ENCODE results near the gene PRG3. TPM values are rescaled to one million over a fixed set of nuclear protein-coding genes. Genes with fewer than 3 reads are reported as not detected.

The PRG3 gene
- total and polyA plus RNA-seq, 2 of the 13 experiments (the other 11 are each of a cell fraction or from before 2014, with no cell fraction given): not detected

DNA sequence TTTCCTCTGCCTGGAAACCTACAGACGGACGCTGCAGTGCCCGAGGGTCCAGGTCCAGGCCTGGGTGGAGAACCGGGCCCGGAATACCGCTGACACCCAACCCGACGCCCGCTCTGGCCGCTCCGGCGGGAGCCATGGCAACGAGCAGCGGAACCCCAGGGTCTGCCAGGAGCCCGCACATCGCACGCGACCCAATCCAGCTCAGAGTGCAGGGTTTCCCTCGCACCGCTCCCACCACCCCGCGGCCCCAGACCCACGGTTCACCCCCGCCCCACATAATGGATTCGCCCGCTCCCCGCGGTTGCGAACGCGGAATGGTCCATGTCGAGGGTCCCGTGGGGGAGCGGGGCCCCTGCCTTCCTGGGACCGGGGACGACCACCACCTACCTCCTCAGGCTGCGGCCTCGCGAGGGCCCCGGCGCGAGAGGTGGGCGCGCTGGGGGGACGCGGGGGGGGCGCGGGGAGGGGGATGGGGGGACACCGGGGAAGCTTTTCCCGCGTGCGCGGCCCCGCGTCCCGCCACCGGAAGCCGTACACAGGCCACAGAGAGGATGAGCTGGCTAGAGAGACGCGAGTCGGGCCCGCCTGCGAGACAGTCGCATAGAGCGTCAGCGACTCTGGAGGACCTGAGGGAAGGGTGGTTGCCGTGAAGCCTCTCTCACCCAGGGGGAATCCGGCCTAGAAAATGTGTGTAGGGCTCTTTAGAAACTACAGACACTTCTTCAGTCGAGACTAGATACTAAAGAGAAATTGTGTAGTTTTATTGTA, 45.4 kb downstream of the PRG3 start, which contains the start of gene SSRP1 (continued):
- TF ChIP-seq, protein P1, sequence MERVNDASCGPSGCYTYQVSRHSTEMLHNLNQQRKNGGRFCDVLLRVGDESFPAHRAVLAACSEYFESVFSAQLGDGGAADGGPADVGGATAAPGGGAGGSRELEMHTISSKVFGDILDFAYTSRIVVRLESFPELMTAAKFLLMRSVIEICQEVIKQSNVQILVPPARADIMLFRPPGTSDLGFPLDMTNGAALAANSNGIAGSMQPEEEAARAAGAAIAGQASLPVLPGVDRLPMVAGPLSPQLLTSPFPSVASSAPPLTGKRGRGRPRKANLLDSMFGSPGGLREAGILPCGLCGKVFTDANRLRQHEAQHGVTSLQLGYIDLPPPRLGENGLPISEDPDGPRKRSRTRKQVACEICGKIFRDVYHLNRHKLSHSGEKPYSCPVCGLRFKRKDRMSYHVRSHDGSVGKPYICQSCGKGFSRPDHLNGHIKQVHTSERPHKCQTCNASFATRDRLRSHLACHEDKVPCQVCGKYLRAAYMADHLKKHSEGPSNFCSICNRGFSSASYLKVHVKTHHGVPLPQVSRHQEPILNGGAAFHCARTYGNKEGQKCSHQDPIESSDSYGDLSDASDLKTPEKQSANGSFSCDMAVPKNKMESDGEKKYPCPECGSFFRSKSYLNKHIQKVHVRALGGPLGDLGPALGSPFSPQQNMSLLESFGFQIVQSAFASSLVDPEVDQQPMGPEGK (CRISPR knock-in tag; IDR thresholded peaks at IDR 0.05): peak; percentile 58
- peak; percentile 80 for TF ChIP-seq BHLHE40 (IDR thresholded peaks at IDR 0.05; ENCODE audit: low read length)
- TF ChIP-seq ZSCAN20 (CRISPR knock-in tag; IDR thresholded peaks at IDR 0.05; ENCODE audit: borderline replicate concordance): no peak
- TF ChIP-seq, protein P2, sequence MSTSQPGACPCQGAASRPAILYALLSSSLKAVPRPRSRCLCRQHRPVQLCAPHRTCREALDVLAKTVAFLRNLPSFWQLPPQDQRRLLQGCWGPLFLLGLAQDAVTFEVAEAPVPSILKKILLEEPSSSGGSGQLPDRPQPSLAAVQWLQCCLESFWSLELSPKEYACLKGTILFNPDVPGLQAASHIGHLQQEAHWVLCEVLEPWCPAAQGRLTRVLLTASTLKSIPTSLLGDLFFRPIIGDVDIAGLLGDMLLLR (CRISPR knock-in tag; IDR thresholded peaks at IDR 0.05): no peak
- TF ChIP-seq ZFP36L2 (CRISPR knock-in tag; IDR thresholded peaks at IDR 0.05): no peak
- TF ChIP-seq, protein P3, sequence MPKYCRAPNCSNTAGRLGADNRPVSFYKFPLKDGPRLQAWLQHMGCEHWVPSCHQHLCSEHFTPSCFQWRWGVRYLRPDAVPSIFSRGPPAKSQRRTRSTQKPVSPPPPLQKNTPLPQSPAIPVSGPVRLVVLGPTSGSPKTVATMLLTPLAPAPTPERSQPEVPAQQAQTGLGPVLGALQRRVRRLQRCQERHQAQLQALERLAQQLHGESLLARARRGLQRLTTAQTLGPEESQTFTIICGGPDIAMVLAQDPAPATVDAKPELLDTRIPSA (CRISPR knock-in tag; IDR thresholded peaks at IDR 0.05; ENCODE audit: borderline replicate concordance): 0 out of 2 replicates have a peak, but pooled peaks have one; percentile 21
- TF ChIP-seq ZSCAN22 (CRISPR knock-in tag; IDR thresholded peaks at IDR 0.05): no peak
- TF ChIP-seq JDP2 (CRISPR knock-in tag; IDR thresholded peaks at IDR 0.05; ENCODE audit: borderline replicate concordance): no peak
- TF ChIP-seq, protein P4, sequence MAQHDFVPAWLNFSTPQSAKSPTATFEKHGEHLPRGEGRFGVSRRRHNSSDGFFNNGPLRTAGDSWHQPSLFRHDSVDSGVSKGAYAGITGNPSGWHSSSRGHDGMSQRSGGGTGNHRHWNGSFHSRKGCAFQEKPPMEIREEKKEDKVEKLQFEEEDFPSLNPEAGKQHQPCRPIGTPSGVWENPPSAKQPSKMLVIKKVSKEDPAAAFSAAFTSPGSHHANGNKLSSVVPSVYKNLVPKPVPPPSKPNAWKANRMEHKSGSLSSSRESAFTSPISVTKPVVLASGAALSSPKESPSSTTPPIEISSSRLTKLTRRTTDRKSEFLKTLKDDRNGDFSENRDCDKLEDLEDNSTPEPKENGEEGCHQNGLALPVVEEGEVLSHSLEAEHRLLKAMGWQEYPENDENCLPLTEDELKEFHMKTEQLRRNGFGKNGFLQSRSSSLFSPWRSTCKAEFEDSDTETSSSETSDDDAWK (CRISPR knock-in tag; IDR thresholded peaks at IDR 0.05): no peak
- TF ChIP-seq PRMT3 (CRISPR knock-in tag; IDR thresholded peaks at IDR 0.05; ENCODE audit: borderline replicate concordance, low read depth): no peak
- TF ChIP-seq GZF1 (CRISPR knock-in tag; IDR thresholded peaks at IDR 0.05): no peak
- no peak for TF ChIP-seq PAWR (CRISPR knock-in tag; IDR thresholded peaks at IDR 0.05; ENCODE audit: borderline replicate concordance)
- TF ChIP-seq, protein P5, sequence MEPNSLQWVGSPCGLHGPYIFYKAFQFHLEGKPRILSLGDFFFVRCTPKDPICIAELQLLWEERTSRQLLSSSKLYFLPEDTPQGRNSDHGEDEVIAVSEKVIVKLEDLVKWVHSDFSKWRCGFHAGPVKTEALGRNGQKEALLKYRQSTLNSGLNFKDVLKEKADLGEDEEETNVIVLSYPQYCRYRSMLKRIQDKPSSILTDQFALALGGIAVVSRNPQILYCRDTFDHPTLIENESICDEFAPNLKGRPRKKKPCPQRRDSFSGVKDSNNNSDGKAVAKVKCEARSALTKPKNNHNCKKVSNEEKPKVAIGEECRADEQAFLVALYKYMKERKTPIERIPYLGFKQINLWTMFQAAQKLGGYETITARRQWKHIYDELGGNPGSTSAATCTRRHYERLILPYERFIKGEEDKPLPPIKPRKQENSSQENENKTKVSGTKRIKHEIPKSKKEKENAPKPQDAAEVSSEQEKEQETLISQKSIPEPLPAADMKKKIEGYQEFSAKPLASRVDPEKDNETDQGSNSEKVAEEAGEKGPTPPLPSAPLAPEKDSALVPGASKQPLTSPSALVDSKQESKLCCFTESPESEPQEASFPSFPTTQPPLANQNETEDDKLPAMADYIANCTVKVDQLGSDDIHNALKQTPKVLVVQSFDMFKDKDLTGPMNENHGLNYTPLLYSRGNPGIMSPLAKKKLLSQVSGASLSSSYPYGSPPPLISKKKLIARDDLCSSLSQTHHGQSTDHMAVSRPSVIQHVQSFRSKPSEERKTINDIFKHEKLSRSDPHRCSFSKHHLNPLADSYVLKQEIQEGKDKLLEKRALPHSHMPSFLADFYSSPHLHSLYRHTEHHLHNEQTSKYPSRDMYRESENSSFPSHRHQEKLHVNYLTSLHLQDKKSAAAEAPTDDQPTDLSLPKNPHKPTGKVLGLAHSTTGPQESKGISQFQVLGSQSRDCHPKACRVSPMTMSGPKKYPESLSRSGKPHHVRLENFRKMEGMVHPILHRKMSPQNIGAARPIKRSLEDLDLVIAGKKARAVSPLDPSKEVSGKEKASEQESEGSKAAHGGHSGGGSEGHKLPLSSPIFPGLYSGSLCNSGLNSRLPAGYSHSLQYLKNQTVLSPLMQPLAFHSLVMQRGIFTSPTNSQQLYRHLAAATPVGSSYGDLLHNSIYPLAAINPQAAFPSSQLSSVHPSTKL (CRISPR knock-in tag; IDR thresholded peaks at IDR 0.05): peak; percentile 30; the same call in 1 of the 2 replicates
- TF ChIP-seq, protein P6, sequence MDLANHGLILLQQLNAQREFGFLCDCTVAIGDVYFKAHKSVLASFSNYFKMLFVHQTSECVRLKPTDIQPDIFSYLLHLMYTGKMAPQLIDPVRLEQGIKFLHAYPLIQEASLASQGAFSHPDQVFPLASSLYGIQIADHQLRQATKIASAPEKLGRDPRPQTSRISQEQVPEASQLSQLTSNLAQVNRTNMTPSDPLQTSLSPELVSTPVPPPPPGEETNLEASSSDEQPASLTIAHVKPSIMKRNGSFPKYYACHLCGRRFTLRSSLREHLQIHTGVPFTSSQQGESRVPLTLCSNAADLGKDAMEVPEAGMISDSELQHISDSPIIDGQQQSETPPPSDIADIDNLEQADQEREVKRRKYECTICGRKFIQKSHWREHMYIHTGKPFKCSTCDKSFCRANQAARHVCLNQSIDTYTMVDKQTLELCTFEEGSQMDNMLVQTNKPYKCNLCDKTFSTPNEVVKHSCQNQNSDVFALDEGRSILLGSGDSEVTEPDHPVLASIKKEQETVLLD (CRISPR knock-in tag; IDR thresholded peaks at IDR 0.05; ENCODE audit: low read depth): peak; percentile 83

Measured in HepG2 (cell line).